Measurements from ENCODE around the gene KIRREL3. TPM values are rescaled to one million over a fixed set of nuclear protein-coding genes. Genes with fewer than 3 reads are reported as not detected.

KIRREL3 gene
- total and polyA plus RNA-seq, 4 donors, result 0.02 to 0.71 (median 0.15) TPM; not detected in 1

DNA sequence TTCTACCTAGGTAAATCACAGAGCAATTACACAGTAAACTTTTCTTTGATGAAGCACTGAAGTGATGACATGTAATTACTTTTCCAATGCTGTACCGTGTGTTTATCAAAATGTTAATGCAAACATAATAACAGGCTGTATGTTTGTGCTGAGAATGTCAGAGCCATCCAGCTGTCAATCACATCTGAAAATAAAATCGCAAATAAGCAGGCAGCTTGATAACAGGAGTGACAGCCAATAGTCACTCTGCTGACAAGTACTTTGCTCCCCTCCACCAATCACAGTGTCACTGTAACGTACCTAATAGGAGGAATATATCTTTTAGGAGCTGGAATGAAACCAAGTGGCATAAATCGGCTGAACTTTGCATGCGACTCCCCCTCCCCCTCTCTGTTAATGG, 119.7 kb downstream of the KIRREL3 start:
- H3K4me1 ChIP-seq (ENCODE audit: control insufficient read depth in 5 of 5, insufficient read depth in 5 of 5, low read length in 5 of 5), result peaks cover 0 to 13% (median 3%) of the 10 kb centered on the region in 5 donors
- H3K27ac ChIP-seq (ENCODE audit: low read depth in 1 of 2, low read length in 1 of 2), result no peak overlapping the region
- no peak overlapping the region for H3K4me3 ChIP-seq
- no peak overlapping the region for H3K9ac ChIP-seq (ENCODE audit: insufficient read depth in 1 of 2, low read length in 2 of 2)
- no peaks in the 10 kb centered on the region for H3K27me3 ChIP-seq (ENCODE audit: control insufficient read depth in 3 of 3, insufficient read depth in 3 of 3, low read length in 2 of 3)
- WGBS, 2 donors, result 58 to 62% methylated on average over 5 of the region's 5 CpGs
- no peaks in the 10 kb centered on the region for H3K36me3 ChIP-seq (ENCODE audit: control insufficient read depth in 4 of 4, insufficient read depth in 4 of 4, low read length in 4 of 4)
- no peak for ATAC-seq (ENCODE audit: insufficient read depth, low FRiP score)
- TF ChIP-seq, protein P1, sequence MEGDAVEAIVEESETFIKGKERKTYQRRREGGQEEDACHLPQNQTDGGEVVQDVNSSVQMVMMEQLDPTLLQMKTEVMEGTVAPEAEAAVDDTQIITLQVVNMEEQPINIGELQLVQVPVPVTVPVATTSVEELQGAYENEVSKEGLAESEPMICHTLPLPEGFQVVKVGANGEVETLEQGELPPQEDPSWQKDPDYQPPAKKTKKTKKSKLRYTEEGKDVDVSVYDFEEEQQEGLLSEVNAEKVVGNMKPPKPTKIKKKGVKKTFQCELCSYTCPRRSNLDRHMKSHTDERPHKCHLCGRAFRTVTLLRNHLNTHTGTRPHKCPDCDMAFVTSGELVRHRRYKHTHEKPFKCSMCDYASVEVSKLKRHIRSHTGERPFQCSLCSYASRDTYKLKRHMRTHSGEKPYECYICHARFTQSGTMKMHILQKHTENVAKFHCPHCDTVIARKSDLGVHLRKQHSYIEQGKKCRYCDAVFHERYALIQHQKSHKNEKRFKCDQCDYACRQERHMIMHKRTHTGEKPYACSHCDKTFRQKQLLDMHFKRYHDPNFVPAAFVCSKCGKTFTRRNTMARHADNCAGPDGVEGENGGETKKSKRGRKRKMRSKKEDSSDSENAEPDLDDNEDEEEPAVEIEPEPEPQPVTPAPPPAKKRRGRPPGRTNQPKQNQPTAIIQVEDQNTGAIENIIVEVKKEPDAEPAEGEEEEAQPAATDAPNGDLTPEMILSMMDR (IDR thresholded peaks at IDR 0.05; ENCODE audit: control extremely low read depth, extremely low read depth), result no peak
- no peaks in the 10 kb centered on the region for H3K9me3 ChIP-seq (ENCODE audit: control insufficient read depth in 4 of 4, insufficient read depth in 3 of 4, low read length in 3 of 4)
- no peak for DNase-seq

DNA sequence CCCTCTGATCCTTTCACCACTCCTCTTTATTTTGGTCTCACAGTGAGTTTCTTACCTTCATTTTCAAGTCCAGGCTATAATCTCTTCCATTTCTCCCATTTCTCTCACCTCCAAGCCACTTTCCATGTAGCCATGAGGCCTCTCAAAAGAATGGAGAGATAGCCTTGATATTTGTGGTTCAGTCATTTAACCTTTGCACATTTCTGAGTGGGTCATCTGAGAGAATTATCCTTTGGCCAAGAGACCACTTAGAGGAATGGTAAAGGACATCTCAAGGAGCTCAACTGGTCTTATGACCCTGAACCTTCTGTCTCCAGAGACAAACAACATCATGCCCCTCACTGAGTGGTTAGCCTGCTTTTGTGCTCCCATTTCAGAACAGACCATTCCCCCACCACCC, 121.1 kb downstream of the KIRREL3 start:
- Histone ChIP-seq H3K4me3 (no peak overlapping the region), H3K27me3 (ENCODE audit: control insufficient read depth in 3 of 3, insufficient read depth in 3 of 3, low read length in 2 of 3) (no peaks in the 10 kb centered on the region), H3K9ac (ENCODE audit: insufficient read depth in 1 of 2, low read length in 2 of 2) (no peak overlapping the region), H3K27ac (ENCODE audit: low read depth in 1 of 2, low read length in 1 of 2) (no peak overlapping the region), H3K4me1 (ENCODE audit: control insufficient read depth in 5 of 5, insufficient read depth in 5 of 5, low read length in 5 of 5) (peaks cover 0 to 13% (median 3%) of the 10 kb centered on the region in 5 donors), H3K36me3 (ENCODE audit: control insufficient read depth in 4 of 4, insufficient read depth in 4 of 4, low read length in 4 of 4) (no peaks in the 10 kb centered on the region), H3K9me3 (ENCODE audit: control insufficient read depth in 4 of 4, insufficient read depth in 3 of 4, low read length in 3 of 4) (no peaks in the 10 kb centered on the region)
- ATAC-seq (ENCODE audit: insufficient read depth, low FRiP score), result no peak
- TF ChIP-seq, protein P1 (IDR thresholded peaks at IDR 0.05; ENCODE audit: control extremely low read depth, extremely low read depth), result no peak
- no peak for DNase-seq

DNA sequence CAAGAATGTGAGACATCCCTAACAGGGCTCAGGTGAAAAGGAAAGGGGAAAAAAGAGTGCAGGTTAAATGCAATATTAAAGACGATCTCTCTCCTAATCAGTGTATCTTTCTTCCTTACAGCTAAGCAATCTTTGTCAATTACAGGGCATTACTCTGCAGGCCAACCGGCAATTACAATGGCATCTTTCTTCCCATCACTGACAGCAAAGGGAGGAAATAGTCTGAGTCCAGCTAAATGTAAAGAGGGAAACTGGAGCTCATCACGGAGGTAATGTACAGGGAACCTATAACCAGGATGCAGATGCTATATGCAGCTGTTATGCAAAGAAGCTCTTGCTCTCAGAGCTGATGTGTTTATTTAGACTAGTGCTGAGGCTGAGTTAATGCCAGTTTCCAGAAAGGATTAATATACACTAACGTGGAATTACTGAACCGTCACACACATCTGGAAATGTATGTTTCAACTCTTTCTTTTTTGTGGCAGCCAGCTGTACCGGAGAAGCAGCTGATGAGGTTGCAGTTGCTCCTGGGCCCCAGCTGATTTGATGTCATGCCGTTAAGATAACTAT, 121.6 kb downstream of the KIRREL3 start:
- ATAC-seq (ENCODE audit: insufficient read depth, low FRiP score) (no peak), DNase-seq (no peak)
- WGBS, 2 donors, result 72 to 78% methylated on average over 7 of the region's 7 CpGs
- Histone ChIP-seq H3K4me1 (ENCODE audit: control insufficient read depth in 5 of 5, insufficient read depth in 5 of 5, low read length in 5 of 5) (peaks cover 0 to 13% (median 3%) of the 10 kb centered on the region in 5 donors), H3K27ac (ENCODE audit: low read depth in 1 of 2, low read length in 1 of 2) (no peak overlapping the region), H3K9ac (ENCODE audit: insufficient read depth in 1 of 2, low read length in 2 of 2) (no peak overlapping the region), H3K9me3 (ENCODE audit: control insufficient read depth in 4 of 4, insufficient read depth in 3 of 4, low read length in 3 of 4) (no peaks in the 10 kb centered on the region), H3K27me3 (ENCODE audit: control insufficient read depth in 3 of 3, insufficient read depth in 3 of 3, low read length in 2 of 3) (no peaks in the 10 kb centered on the region), H3K4me3 (no peak overlapping the region), H3K36me3 (ENCODE audit: control insufficient read depth in 4 of 4, insufficient read depth in 4 of 4, low read length in 4 of 4) (no peaks in the 10 kb centered on the region)
- TF ChIP-seq, protein P1 (IDR thresholded peaks at IDR 0.05; ENCODE audit: control extremely low read depth, extremely low read depth), result no peak

DNA sequence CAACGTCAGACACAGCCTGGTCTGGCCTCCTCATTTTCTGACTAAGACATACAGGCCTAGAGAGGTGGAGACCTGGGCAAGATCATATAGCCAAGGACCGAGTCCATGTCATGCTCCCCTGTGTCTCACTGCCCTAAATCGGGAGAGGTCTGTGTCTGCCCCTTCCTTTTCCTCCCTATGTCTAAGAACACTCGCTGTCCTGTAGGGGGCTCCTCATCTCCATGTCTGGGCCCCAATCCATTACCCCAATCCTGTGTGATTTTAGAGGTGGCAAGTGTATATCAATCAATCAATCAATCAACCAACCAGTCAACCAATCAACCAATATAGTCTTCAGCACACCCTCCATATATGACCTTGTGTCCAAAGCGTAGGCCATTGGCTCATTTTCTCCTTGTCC, 125.7 kb downstream of the KIRREL3 start:
- 54 to 56% methylated on average over 5 of the region's 5 CpGs for WGBS, 2 donors
- Histone ChIP-seq H3K4me1 (ENCODE audit: control insufficient read depth in 5 of 5, insufficient read depth in 5 of 5, low read length in 5 of 5) (peaks cover 0 to 6% (median 0%) of the 10 kb centered on the region in 5 donors), H3K27me3 (ENCODE audit: control insufficient read depth in 3 of 3, insufficient read depth in 3 of 3, low read length in 2 of 3) (no peaks in the 10 kb centered on the region), H3K9ac (ENCODE audit: insufficient read depth in 1 of 2, low read length in 2 of 2) (no peak overlapping the region), H3K4me3 (no peak overlapping the region), H3K27ac (ENCODE audit: low read depth in 1 of 2, low read length in 1 of 2) (no peak overlapping the region), H3K36me3 (ENCODE audit: control insufficient read depth in 4 of 4, insufficient read depth in 4 of 4, low read length in 4 of 4) (no peaks in the 10 kb centered on the region), H3K9me3 (ENCODE audit: control insufficient read depth in 4 of 4, insufficient read depth in 3 of 4, low read length in 3 of 4) (no peaks in the 10 kb centered on the region)
- no peak for ATAC-seq (ENCODE audit: insufficient read depth, low FRiP score)
- DNase-seq, result no peak
- TF ChIP-seq, protein P1 (IDR thresholded peaks at IDR 0.05; ENCODE audit: control extremely low read depth, extremely low read depth), result no peak
